H1 (cell line): ENCODE results near the gene SLC23A2. TPM values are rescaled to one million over a fixed set of nuclear protein-coding genes. Genes with fewer than 3 reads are reported as not detected.
A peak's percentile ranks its signal among the peaks of the same experiment; 100 is the strongest.

Experiments
- CTCF ChIA-PET: fragments of 300-600 bp; sonication (Branson Sonifier 250); formaldehyde crosslinking; loops from one replicate; lab custom pipeline; 2021; ENCODE audit not compliant: partially characterized antibody; lab: Charles Lee
- POLR2A ChIA-PET: fragments of 300-600 bp; sonication (Branson Sonifier 250); formaldehyde crosslinking; loops from one replicate; lab custom pipeline; 2021; ENCODE audit warnings: inconsistent platforms; ENCODE audit not compliant: partially characterized antibody; lab: Charles Lee
- DNase-seq, 2 experiments: peaks; one replicate each; pipeline versions ENCODE4 v3.0.0 to v3.0.0-alpha.2; 2010 to 2022; ENCODE audit warnings: low spot score in 2 of 2, low read depth in 1 of 2, mixed read lengths in 1 of 2
- FAIRE-seq: peaks from 2 replicates; lab custom pipeline; 2011; peaks lifted over from hg19 to GRCh38; lab: Jason Lieb, UNC
- H2AFZ ChIP-seq: 2 replicates; pipeline ENCODE4 v1.8.1; 2012; ENCODE audit warnings: low read length, inconsistent platforms
- H2AK5ac ChIP-seq: 2 replicates; pipeline ENCODE4 v1.6.1; 2013; ENCODE audit warnings: low read depth, low read length
- H2BK120ac ChIP-seq: replicated peaks from 2 replicates; pipeline ENCODE3; 2013; ENCODE audit warnings: low read depth, low read length, inconsistent platforms
- H2BK12ac ChIP-seq: 2 replicates; pipeline ENCODE4 v1.6.1; 2013; ENCODE audit warnings: low read depth, low read length
- H2BK15ac ChIP-seq: 2 replicates; pipeline ENCODE4 v1.6.1; 2013; ENCODE audit warnings: low read length
- H2BK20ac ChIP-seq: 2 replicates; pipeline ENCODE4 v1.6.1; 2013; ENCODE audit warnings: low read length
- H2BK5ac ChIP-seq: 2 replicates; pipeline ENCODE4 v1.6.1; 2013; ENCODE audit warnings: low read depth, low read length
- H3K14ac ChIP-seq: 2 replicates; pipeline ENCODE4 v1.6.1; 2013; ENCODE audit warnings: inconsistent platforms; ENCODE audit not compliant: insufficient read length
- H3K18ac ChIP-seq: 2 replicates; pipeline ENCODE4 v1.6.1; 2013; ENCODE audit warnings: low read length; ENCODE audit errors: extremely low read depth
- H3K23ac ChIP-seq: 2 replicates; pipeline ENCODE4 v1.6.1; 2013; ENCODE audit warnings: inconsistent platforms; ENCODE audit not compliant: insufficient read length
- H3K23me2 ChIP-seq: 2 replicates; pipeline ENCODE4 v1.6.1; 2013; ENCODE audit warnings: low read depth, low read length
- H3K27ac ChIP-seq: 2 replicates; pipeline ENCODE4 v1.6.1; 2011; ENCODE audit warnings: low read depth, low read length, inconsistent platforms
- H3K27me3 ChIP-seq, 4 experiments: replicated peaks in 1 of 4; 1 replicate in 1 of 4; 2 replicates in 3 of 4; pipeline versions ENCODE4 v1.6.1 to v1.8.1; 2011 to 2013; ENCODE audit warnings: low read length in 3 of 4, mild to moderate bottlenecking in 3 of 4, inconsistent platforms in 2 of 4, mixed read lengths in 2 of 4, moderate library complexity in 1 of 4; ENCODE audit not compliant: control insufficient read depth in 3 of 4, insufficient read depth in 3 of 4; ENCODE audit errors: extremely low read depth in 1 of 4
- H3K36me3 ChIP-seq, 4 experiments: 2 replicates each; pipeline versions ENCODE4 v1.6.1 to v1.8.1; 2011 to 2013; ENCODE audit warnings: mild to moderate bottlenecking in 4 of 4, low read length in 3 of 4, moderate library complexity in 2 of 4, control low read depth in 1 of 4, inconsistent platforms in 1 of 4; ENCODE audit not compliant: insufficient read depth in 4 of 4, control insufficient read depth in 2 of 4
- H3K4ac ChIP-seq: replicated peaks from 2 replicates; pipeline ENCODE3; 2013; ENCODE audit warnings: low read length, low read depth, mixed read lengths, inconsistent platforms; ENCODE audit not compliant: insufficient read length
- H3K4me1 ChIP-seq, 4 experiments: replicated peaks in 1 of 4; 1 replicate in 1 of 4; 2 replicates in 3 of 4; pipeline versions ENCODE4 v1.6.1 to v1.8.1; 2011 to 2013; ENCODE audit warnings: low read length in 3 of 4, inconsistent platforms in 2 of 4, mixed read lengths in 1 of 4; ENCODE audit not compliant: insufficient read depth in 4 of 4, control insufficient read depth in 3 of 4
- H3K4me2 ChIP-seq, 2 experiments: 2 replicates each; pipeline versions ENCODE4 v1.6.1 to v1.8.1; 2011 to 2013; ENCODE audit warnings: low read depth in 2 of 2, low read length in 2 of 2, control low read depth in 1 of 2, inconsistent platforms in 1 of 2, mild to moderate bottlenecking in 1 of 2; ENCODE audit not compliant: insufficient read depth in 1 of 2
- H3K4me3 ChIP-seq, 4 experiments: fragments of 200-600, 300-600 bp in 1 of 4; sonication (generic), shearing (Covaris generic), sonication (Bioruptor Twin) in 1 of 4; 2 replicates each; pipeline versions ENCODE4 v1.5.1 to v1.8.1; 2011 to 2016; ENCODE audit warnings: low read length in 4 of 4, low read depth in 3 of 4, control low read depth in 2 of 4, inconsistent platforms in 2 of 4, mild to moderate bottlenecking in 2 of 4, mixed read lengths in 1 of 4, moderate library complexity in 1 of 4; ENCODE audit not compliant: insufficient read depth in 2 of 4; ENCODE audit errors: extremely low read depth in 1 of 4
- H3K56ac ChIP-seq: replicated peaks from 2 replicates; pipeline ENCODE3; 2013; ENCODE audit warnings: low read depth, mild to moderate bottlenecking, mixed read lengths, low read length, inconsistent platforms; ENCODE audit not compliant: insufficient read length
- H3K79me1 ChIP-seq: 2 replicates; pipeline ENCODE4 v1.6.1; 2013; ENCODE audit warnings: low read depth, low read length, control low read depth
- H3K79me2 ChIP-seq, 2 experiments: 2 replicates each; pipeline versions ENCODE4 v1.6.1 to v1.8.1; 2012 to 2013; ENCODE audit warnings: low read length in 2 of 2, mild to moderate bottlenecking in 2 of 2, inconsistent platforms in 1 of 2; ENCODE audit not compliant: insufficient read depth in 2 of 2, control insufficient read depth in 1 of 2
- H3K9ac ChIP-seq, 4 experiments: replicated peaks in 1 of 4; 1 replicate in 1 of 4; 2 replicates in 3 of 4; pipeline versions ENCODE4 v1.6.1 to v1.8.1; 2011 to 2013; ENCODE audit warnings: low read depth in 3 of 4, low read length in 3 of 4, control low read depth in 2 of 4, mild to moderate bottlenecking in 2 of 4, moderate library complexity in 2 of 4, inconsistent platforms in 1 of 4; ENCODE audit errors: extremely low read depth in 1 of 4
- H3K9me3 ChIP-seq, 2 experiments: 2 replicates each; pipeline versions ENCODE4 v1.6.1 to v1.8.1; 2012 to 2013; ENCODE audit warnings: mild to moderate bottlenecking in 2 of 2, moderate library complexity in 2 of 2, control low read depth in 1 of 2, inconsistent platforms in 1 of 2, low read depth in 1 of 2, low read length in 1 of 2, mixed read lengths in 1 of 2; ENCODE audit not compliant: insufficient read depth in 2 of 2
- H4K20me1 ChIP-seq, 2 experiments: replicated peaks in 1 of 2; 2 replicates each; pipeline versions ENCODE3 to v1.8.1; 2011 to 2013; ENCODE audit warnings: inconsistent platforms in 2 of 2, low read length in 2 of 2, mild to moderate bottlenecking in 1 of 2; ENCODE audit not compliant: insufficient read depth in 2 of 2, control insufficient read depth in 1 of 2
- H4K5ac ChIP-seq: 2 replicates; pipeline ENCODE4 v1.6.1; 2013; ENCODE audit warnings: low read length, low read depth, mixed read lengths, inconsistent platforms; ENCODE audit not compliant: insufficient read length
- H4K8ac ChIP-seq: 2 replicates; pipeline ENCODE4 v1.8.0; 2013; ENCODE audit warnings: mild to moderate bottlenecking, moderate library complexity, low read length, inconsistent platforms; ENCODE audit not compliant: insufficient read depth; ENCODE audit errors: extremely low read depth
- H4K91ac ChIP-seq: replicated peaks from 2 replicates; pipeline ENCODE3; 2013; ENCODE audit warnings: low read length, mixed read lengths, inconsistent platforms; ENCODE audit not compliant: insufficient read length
- NRF1 ChIP-seq: IDR thresholded peaks from 2 replicates; pipeline ENCODE4 v1.6.1; 2011; ENCODE audit warnings: mild to moderate bottlenecking, low read depth, low read length, improper control_type of control experiment
- WGBS, 2 experiments: shearing (Covaris generic) in 1 of 2; methylation state at CpG; one replicate each; pipeline versions ENCODE4 v1.1.6 to v1.1.7; 2013 to 2015; ENCODE audit warnings: low lambda C conversion rate in 2 of 2, mixed read lengths in 2 of 2, inconsistent platforms in 1 of 2, low coverage in 1 of 2, missing lambda C conversion rate in 1 of 2; ENCODE audit not compliant: insufficient replicate concordance in 2 of 2, insufficient coverage in 1 of 2, insufficient read length in 1 of 2; ENCODE audit errors: extremely low coverage in 1 of 2, missing lambda C conversion rate in 1 of 2; 5-methylcytosine and 5-hydroxymethylcytosine counted together
- polyA plus RNA-seq, 7 experiments: library from polyadenylated mRNA; depleted of rRNA in 3 of 7; stranded (reverse) in 5 of 7; unstranded in 2 of 7; fragments of >200 nt in 5 of 7; fragments of 200-250 nt in 2 of 7; gene quantifications; 1 replicate in 5 of 7; 2 replicates in 1 of 7; 4 replicates in 1 of 7; pipeline versions ENCODE4 v1.2.1 to v1.2.3, GENCODE V29; 2011 to 2013; ENCODE audit warnings: missing spikeins in 2 of 7, mixed read lengths in 2 of 7
- total RNA-seq: library from RNA; stranded (reverse); fragmentation: NEBNext Ultra II Directional; extraction: Animal tissue kit (Norgen Biotek cat#: 25700); gene quantifications from 2 replicates; pipeline ENCODE4 v1.2.1, GENCODE V29; 2021

SLC23A2 gene
- total and polyA plus RNA-seq, 2 of the 8 experiments (the other 6 are each of a cell fraction or from before 2014, with no cell fraction given): 17.0 to 18.6 TPM

GRCh38 chr20:4896119-4896702 lies 105.1 kb downstream of the SLC23A2 start:
- Histone ChIP-seq H3K4me3 (no peak overlapping the region), H3K4me1 (peaks cover 0 to 16% (median 10%) of the 10 kb centered on the region in 4 experiments; a peak in 5 of 7 replicates), H4K5ac (no peak overlapping the region), H2BK5ac (peak overlapping the region; percentile 18; the same call in 1 of the 2 replicates), H2BK15ac (peak overlapping the region; percentile 53; the same call in 1 of the 2 replicates), H3K9ac (no peak overlapping the region; a peak in 1 of 7 replicates), H3K23me2 (no peaks in the 10 kb centered on the region), H4K91ac (peak overlapping the region; percentile 52), H2BK20ac (no peak overlapping the region), H3K27ac (no peak overlapping the region), H4K20me1 (no peaks in the 10 kb centered on the region), H3K56ac (no peak overlapping the region), H3K79me2 (no peaks in the 10 kb centered on the region), H3K79me1 (no peaks in the 10 kb centered on the region; the same call in 1 of the 2 replicates), H3K4ac (peak overlapping the region; percentile 34), H3K14ac (no peak overlapping the region), H2AK5ac (peak overlapping the region; percentile 43; the same call in 1 of the 2 replicates), H4K8ac (peak overlapping the region; percentile 73; the same call in 1 of the 2 replicates), H3K27me3 (no peaks in the 10 kb centered on the region; a peak in 1 of 7 replicates), H2BK12ac (peak overlapping the region; percentile 62; the same call in 1 of the 2 replicates), H3K18ac (peak overlapping the region; percentile 38; the same call in 1 of the 2 replicates), H3K36me3 (no peaks in the 10 kb centered on the region), H3K4me2 (no peak overlapping the region), H2BK120ac (no peak overlapping the region), H3K23ac (no peak overlapping the region), H3K9me3 (no peaks in the 10 kb centered on the region), H2AFZ (no peak overlapping the region)
- DNase-seq (no peak), FAIRE-seq (no peak)
- CTCF ChIA-PET: interaction anchor here (0.6 to 2.2 kb wide), 8 partner anchors 11 to 156 kb away, joined by 3 to 9 read pairs (median 4); no protein-coding TSS in a partner anchor
- POLR2A ChIA-PET: no interaction called here
- 88% methylated on average over 14 of the region's 16 CpGs; no CpG with 5 or more reads in 1 of the 2 experiments for WGBS, 2 experiments
- no peak for TF ChIP-seq NRF1
